ENCODE results near the gene FOXD4.
"Not testable (repeated sequence)": the region's sequence is repeated elsewhere in the genome, so short reads cannot be mapped to it uniquely, and the experiment has no call there.

FOXD4 gene

DNA sequence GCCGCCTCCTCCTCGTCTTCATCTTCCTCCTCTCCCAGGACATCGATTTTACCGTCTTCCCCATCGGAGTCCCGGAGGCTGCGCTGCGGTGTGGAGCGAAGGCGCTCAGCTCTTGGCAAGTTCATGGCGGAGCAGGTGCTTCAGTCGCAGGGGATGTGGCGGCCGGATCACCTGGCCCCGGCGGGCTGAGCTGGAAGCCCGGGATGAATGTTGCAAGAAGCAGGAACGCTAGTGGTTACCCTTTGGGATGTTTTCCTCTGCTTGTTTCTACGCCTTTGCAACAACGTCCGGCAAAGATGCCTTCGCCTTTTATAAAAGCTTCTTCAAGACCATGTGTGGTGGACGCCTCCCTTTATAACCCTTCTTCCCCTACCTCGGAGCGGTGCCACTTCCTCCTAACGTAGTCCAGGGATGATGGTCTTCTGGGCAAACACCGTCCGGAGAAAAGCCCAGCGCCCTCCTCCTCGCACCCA is at the start of gene FOXD4:
Gene FOXD4, minus strand, starts transcription at position 423 of the 473 bp plus-strand sequence. Its CDS starts 298 bp downstream, at position 125.
- in situ Hi-C loops (cut with MboI; ENCODE audit: low sequenced_read_pairs): not testable (repeated sequence)

DNA sequence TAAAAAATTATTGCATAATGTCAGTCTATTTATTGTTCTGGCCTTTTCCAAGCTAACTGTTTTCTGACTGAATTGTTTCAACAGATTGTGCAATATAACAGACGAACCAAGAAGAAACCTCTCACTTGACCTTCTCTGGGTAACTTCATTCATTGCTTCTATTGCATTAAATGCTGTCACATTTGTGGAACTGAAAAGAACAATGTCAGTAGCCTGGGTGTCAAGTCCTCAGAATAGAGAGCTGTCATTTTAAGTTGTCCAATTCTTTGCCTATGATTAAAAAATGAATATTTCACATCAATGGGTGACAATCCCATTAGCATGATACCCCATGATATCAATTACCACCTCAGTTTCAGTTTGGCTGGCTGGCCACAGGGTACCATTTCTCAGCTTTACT is 41.7 kb upstream of the FOXD4 start:
- in situ Hi-C loops (cut with MboI; ENCODE audit: low sequenced_read_pairs): not testable (repeated sequence)

DNA sequence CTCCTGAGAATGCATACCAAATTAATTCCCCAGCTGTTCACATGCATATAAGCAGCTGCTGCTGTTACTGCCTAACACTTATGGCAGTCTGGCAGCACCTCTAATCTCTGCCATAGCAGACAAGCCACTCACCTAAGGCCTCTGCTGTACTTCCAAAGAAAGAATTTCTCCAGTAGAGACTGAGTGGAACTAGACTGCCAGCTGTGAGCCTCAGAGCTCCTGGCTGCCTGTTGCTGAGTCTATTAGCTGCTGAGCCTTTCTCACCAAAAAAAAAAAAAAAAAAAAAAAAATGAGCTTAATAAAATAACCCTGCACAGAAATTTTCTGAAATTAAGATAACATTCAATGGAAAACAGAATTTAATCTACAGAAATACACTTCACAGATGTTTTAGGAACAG is 33.0 kb upstream of the FOXD4 start:
- in situ Hi-C loops (cut with MboI; ENCODE audit: low sequenced_read_pairs): not testable (repeated sequence)

DNA sequence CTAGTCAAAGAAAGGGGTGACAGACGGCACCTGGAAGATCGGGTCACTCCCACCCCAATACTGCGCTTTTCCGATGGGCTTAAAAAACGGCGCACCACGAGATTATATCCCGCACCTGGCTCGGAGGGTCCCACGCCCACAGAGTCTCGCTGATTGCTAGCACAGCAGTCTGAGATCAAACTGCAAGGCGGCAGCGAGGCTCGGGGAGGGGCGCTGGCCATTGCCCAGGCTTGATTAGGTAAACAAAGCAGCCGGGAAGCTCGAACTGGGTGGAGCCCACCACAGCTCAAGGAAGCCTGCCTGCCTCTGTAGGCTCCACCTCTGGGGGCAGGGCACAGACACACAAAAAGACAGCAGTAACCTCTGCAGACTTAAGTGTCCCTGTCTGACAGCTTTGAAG is 21.7 kb upstream of the FOXD4 start:
- in situ Hi-C loops (cut with MboI; ENCODE audit: low sequenced_read_pairs): not testable (repeated sequence)

DNA sequence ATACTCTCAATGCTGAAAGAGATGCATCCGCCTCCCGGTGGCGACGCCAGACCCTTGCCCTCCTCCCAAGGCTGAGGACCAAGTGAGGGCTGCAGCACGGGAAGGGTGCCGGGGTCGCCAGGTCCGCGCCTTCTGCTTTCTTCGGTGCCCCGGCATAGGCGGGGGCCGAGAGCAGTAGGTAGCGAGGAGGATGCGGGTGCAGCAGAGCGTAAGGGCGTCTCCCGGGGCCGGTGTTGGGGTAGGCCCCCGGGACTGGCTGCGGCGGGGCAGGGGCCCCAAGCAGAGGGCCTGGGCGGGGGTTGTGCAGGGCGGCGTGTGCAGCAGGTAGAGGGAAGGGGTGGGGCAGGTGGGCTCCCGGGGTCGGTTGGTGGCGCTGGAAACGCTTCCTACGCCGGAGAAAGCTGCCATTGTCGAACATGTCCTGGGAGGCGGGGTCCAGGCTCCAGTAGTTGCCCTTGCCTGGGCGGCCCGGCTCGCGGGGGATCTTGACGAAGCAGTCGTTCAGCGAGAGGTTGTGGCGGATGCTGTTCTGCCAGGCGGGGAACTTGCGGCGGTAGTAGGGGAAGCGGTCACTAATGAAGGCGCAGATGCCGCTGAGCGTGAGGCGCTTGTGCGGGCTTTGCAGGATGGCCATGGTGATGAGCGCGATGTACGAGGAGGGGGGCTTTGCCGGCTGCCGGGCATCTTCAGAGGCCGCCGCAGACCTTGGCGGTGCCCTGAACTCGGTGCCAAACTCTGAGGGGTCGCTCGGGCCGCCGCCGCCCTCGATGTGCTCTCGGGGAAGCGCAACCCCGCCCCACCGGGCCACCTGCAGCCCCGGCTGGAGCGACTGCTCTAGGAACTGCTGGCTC is 848 bp downstream of the FOXD4 start:
- in situ Hi-C loops (cut with MboI; ENCODE audit: low sequenced_read_pairs): not testable (repeated sequence)

DNA sequence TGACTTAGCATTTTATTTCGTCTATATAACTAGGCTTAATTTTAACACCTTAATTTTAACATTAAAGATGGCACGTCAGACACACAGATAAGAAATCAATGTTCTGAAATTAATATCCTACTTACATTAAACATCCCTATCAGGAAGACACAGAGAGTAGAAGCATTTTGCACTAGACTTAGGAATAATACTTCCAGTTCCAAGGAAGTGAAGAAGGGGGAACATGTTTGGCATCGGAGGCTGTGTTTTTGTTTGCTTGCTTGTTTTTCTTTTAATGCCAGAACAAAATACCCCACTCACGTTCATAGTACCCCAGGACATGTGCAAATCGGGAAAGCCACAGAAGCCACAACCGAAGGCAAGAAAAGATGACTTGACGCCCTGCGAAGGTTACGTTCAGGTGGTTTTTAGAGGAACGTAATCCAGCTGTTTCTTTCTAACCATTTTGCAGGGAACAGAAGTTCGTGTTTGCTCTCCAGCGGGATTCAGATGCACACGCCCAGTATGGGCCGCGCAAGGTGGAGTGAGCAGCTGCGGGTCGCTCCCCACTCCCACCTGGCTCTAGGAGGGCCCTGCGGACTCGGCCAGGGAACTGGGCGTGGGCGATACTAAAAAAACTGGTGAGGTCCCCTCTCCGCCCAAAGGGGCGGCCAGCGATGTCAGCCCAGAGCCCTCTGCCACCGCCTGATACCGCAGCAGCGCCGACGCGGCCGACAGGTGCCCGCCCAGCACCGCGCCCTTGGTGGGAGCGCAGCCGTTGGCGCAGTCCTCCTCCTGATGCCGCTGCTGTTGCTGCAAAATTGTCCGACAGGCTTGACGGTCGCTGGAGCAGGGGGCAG is 1.8 kb downstream of the FOXD4 start:
- in situ Hi-C loops (cut with MboI; ENCODE audit: low sequenced_read_pairs): not testable (repeated sequence)

DNA sequence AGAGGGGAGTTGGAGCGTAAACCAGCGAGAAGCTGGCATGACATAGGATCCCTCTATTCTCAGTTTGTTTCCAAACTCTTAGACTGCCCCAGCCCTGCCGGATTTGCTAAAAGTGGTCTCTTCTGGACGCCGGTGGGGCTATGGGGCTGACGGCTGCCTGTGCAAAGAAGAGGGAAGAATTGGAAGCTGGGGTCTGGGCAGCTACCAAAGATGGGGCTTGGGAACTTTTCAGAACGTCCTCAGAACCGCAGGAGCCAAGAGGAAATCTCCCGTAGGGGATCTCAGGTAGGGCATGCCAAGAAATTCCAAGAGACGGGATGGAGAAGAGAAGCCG is 3.1 kb downstream of the FOXD4 start:
- in situ Hi-C loops (cut with MboI; ENCODE audit: low sequenced_read_pairs): not testable (repeated sequence)

DNA sequence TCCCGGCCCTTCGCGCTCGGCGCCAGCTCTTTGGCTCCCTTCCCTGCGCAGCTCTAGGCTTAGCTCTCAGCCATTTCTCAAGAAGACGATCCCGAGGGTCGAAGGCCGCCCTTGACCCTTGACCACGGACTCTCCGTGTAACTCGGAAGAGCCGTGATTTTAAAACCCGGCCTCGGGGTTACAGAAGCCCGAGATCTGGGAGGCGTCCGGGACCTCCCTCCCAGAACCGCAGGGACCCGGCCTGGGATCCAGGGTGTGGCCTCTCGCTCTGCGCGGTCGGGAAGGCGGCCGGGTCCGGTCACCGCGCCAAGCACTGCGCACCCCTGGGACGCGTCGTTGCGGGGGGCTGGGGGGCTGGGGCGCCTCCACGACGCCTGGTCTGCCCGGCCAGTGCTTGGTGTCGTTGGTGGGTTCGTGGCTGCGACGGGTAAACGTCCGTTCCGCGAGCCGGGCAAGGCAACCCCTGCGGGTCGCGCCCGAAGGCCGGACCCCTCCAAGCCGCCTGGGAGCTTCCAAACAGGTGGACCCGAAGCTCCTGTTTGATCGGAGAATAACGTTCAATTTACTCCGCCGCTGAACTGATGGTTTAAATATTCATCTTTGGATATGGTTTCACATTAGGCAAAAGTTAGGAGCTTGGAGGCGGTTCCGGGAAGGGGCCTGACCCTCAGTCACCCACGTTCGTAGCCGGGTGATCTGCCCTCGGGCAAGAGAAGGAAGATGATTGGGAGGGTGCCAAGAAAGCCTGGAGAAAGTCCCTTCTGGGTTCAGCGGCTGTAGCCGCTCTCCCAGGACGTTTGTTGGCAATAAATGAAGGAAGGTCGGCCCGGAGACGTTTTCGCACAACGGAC is 3.7 kb downstream of the FOXD4 start:
- in situ Hi-C loops (cut with MboI; ENCODE audit: low sequenced_read_pairs): not testable (repeated sequence)

DNA sequence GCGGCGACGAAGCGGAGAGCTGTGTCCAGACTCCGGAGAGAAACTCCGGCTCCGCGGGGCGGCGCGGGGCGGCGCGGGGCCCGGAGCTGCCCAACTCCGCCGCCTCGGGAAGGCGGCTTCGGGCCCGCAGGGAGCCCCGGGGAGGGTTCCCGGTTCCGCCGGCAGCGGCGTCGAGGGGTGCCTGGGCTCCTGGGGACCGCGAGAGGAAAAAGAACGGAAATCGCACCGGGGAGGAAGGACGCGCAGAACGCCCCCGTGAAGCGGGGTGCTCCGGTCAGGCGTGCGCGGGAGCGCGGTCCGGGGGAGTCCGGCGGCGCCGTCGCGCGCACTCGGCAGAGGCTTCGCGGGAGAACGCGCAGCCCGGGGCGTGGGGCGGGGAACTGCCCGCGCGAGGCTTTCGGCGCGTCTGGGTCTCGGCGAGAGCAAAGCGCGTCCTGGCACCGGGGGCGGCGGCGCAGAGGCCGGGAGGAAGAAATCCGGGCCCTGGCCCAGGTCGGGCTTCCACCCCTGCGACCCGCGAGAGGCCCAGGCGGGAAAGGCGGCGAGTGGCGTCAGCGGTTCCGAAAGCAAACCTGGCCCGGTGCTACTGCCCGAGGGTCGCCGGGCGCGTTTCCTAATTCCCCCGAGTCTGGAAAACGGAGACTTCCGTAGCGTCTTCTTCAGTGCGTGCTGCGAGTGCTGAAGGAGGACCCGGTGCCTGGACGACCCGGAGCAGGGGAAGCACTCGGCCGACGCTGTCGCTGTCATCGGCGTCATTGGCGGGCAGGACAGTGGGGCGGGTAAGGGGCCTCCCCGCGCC is 4.5 kb downstream of the FOXD4 start:
- in situ Hi-C loops (cut with MboI; ENCODE audit: low sequenced_read_pairs): not testable (repeated sequence)

DNA sequence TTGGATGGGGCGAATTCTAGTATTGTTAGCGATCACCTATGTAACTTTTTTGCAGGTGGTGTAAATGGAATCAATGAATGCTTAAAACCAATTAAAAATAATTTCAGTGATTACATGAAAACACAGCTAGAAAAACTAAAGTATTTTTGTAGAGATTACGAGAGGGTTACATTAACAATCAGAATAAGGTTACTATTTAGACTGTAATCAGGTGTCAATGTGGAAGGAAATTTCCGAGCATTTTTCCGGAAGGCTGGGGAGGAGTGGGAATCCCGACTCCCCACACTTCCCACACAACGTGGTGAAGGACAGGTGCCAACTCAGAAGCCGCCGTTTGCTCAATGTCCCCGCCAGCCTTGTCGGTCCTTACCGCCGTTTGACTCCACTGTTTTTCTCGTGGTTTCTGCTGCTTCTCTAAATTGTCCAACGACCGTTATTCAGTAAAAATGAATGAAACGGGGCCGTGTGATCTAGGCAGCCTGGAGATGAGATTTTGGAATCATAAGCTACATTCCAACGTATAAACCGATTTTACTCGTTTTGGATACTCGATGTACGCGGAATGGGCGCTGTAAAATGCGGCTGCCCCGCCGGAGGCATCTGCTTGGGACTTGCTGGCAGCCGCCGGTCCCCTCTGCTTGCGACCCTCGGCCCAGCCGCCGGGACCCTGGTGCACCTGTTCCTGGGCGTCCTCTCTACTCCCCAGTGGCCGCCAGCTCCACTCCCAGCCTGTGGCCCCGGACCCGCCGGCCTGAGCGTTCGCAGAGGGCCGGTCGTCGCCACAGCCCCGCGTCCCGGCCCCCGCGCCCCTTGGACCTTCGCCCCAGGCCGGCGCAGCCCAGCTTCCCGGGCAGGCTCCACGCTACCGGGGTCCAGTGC is 5.4 kb downstream of the FOXD4 start:
- in situ Hi-C loops (cut with MboI; ENCODE audit: low sequenced_read_pairs): not testable (repeated sequence)

DNA sequence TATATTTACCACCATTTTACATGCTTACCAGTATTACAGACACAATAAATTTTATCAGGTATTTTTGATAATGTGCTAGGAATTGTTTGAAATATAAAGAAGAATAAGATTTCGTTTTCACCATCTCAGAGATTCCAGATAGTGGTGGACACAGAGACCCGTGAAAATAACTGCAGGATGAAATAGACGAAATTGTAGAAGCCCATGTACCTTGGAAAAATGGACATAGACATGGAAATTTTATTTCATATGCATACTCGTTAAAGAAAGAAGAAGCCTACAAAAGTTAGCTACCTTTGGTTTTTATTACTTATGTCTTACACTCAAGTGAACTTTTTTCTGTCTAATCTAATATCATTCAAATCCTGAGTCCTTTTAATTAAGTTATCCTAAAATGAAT is 7.5 kb downstream of the FOXD4 start:
- in situ Hi-C loops (cut with MboI; ENCODE audit: low sequenced_read_pairs): not testable (repeated sequence)

DNA sequence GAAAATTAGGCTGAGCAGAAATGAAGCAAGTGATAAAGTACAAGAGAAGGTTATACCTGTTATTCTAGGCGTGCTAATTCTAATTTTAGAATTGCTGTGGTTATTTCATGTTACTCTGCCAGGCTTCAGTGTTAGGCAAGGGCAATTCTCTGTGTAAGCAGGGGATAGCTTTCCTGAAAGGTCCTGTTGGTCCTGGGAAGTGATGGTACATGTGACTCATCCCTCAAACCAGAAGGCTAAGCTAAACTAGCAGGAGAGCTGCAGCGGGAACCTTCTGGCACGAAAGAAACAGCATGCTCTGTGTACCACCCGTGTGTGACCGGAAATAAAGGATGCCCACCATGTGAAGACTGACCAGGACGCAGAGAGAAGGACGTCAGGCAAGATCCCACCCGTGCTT is 8.7 kb downstream of the FOXD4 start:
- in situ Hi-C loops (cut with MboI; ENCODE audit: low sequenced_read_pairs): not testable (repeated sequence)

DNA sequence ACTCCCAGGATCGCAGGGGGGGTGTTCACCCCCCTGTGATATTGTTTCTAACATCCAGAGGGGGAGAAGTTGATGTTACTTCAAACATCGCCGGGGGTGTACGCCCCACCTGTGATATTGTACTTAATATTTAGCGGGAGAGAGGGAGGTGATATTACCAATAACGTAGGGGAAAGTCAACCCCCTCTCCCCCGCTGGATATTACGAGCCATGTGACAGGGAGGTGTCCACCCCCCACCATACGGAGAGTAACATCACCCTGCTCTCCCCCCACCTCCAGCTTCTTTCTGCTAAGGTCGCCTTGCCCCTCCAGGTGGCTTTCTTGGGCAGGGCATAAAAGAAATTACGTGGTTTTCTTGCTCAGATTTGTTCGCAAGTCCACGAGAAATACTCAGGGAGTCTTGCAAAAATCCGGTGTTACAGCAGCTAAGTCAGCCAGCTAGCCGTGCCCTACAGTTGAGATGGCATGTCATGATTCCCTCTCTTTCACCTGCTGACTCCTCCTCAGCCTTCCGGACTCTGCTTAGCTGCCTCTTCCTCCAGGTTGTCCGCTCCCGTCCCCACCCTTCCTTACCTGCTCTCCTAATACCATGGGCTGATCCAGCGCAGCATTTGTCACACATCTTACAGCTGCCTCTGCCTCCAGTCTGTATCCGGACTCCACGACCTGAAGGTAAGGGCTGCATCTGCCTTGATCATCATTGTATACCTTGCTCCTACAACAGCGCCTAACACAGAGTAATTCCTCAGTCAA is 9.3 kb downstream of the FOXD4 start:
- in situ Hi-C loops (cut with MboI; ENCODE audit: low sequenced_read_pairs): not testable (repeated sequence)

DNA sequence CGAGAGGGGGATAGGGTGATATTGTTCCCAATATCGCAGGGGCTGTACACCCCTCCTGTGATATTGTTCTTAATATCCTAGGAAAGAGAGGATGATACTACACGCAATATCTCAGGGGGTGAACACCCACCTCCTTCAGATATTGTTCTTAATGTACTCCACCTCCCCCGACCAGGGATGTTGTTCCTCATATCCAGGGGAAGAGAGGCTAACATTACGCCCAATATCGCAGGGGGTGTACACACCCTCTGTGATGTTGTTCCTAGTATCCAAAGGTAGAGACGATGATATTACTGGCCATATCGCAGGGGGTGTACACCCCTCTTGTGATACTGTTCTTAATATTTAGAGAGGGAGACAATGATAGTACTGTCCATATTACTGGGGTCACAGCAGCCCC is 12.2 kb downstream of the FOXD4 start:
- in situ Hi-C loops (cut with MboI; ENCODE audit: low sequenced_read_pairs): not testable (repeated sequence)

DNA sequence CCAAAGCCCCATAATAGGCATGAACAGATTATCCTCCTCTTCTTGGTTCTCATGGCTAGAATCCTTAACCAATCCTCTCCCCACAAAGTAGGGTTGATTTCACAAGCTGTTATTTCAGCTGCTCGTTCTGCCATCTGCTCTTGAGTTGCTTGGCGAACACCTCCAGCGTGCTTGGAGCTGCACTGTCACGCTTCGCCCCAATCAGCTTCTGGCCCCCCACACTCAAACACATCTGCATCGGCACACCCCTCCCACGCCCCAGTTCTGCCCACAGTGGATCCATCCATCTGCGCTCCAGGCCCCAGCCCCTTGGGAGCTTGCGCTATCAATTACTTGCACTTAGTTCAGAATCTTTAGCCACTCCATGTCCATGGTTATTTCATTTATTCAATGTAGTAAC is 17.8 kb downstream of the FOXD4 start:
- in situ Hi-C loops (cut with MboI; ENCODE audit: low sequenced_read_pairs): not testable (repeated sequence)

DNA sequence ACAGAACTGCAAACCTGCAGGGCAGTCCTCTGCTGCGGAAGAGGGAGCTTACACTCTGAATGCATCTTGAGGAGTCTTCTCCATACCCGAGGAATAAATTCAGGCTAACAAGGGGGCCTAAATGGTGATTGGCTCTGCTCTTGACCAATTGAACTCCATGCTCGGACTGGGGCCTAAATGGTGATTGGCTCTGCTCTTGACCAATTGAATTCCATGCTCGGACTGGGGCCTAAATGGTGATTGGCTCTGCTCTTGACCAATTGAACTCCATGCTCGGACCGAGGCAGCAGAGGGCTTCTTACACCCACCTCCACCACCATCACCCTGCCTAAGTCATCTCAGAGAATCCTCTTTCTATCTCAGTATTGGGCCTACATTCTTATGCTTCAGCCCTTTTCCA is 18.4 kb downstream of the FOXD4 start:
- in situ Hi-C loops (cut with MboI; ENCODE audit: low sequenced_read_pairs): not testable (repeated sequence)

DNA sequence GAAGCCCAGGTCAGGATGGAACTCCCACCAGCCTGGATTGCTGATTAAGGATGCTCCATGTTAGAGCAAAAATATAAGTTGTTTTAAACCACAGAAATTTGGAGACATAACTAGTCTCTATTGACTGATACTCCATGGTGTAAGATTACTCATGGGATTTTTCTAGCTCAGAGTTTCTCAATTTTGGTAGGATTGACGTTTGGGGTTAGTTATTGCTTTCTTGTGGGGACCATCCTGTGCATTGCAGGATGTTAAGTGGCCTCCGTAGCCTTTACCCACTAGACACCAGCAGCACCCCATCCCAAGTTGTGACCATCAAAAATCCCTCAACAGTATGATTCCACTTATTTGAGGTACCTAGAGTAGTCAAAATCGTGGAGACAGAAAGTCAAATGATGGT is 19.4 kb downstream of the FOXD4 start:
- in situ Hi-C loops (cut with MboI; ENCODE audit: low sequenced_read_pairs): not testable (repeated sequence)

DNA sequence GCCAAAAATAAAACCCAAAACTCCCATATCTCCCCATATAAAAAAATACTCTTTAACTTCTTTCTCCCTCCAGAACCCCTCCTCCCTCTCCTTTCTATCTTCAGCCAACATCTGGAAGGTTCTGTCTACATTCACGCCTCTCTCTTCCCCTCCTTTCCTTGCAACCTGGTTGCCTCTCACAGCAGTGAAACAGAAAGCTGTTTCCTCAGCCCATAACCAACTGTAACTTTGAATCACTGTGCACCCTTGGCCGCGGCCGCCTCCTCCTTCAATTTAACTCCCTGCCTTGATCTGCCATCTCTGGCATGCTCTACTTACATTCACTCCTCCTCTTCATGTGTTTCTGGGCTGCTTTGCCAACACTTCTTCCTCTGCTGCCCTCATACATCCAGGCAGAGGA is 23.2 kb downstream of the FOXD4 start:
- in situ Hi-C loops (cut with MboI; ENCODE audit: low sequenced_read_pairs): not testable (repeated sequence)

All from HL-60/S4 treated with retinoic acid at 250 ng/mL for 4 days and 3 days (cell line).